HepG2 (cell line): ENCODE results near the gene POU5F1. TPM values are rescaled to one million over a fixed set of nuclear protein-coding genes. Genes with fewer than 3 reads are reported as not detected.

Source experiments
- AKNA ChIP-seq: sonication (generic); formaldehyde crosslinking; IDR thresholded peaks from 2 replicates; pipeline ENCODE4 v1.4.0; 2020; ENCODE audit warnings: missing genetic modification reagents, borderline replicate concordance
- CTCF ChIP-seq: sonication (generic); formaldehyde crosslinking; IDR thresholded peaks from 2 replicates; pipeline ENCODE4 v1.5.0; 2020; ENCODE audit warnings: mild to moderate bottlenecking, missing genetic modification reagents, moderate library complexity
- HMG20B ChIP-seq: conservative IDR thresholded peaks from 2 replicates; pipeline ENCODE4 v1.6.1; 2016; ENCODE audit warnings: missing genetic modification reagents, missing compliant biosample characterization
- HMGXB3 ChIP-seq: sonication (generic); formaldehyde crosslinking; IDR thresholded peaks from 2 replicates; pipeline ENCODE4 v1.4.0; 2020; ENCODE audit warnings: missing genetic modification reagents, borderline replicate concordance
- MED1 ChIP-seq: sonication (generic); formaldehyde crosslinking; IDR thresholded peaks from 2 replicates; pipeline ENCODE4 v1.4.0; 2020; ENCODE audit warnings: missing genetic modification reagents
- NCOR1 ChIP-seq: fragments of 200-600 bp; sonication (generic); IDR thresholded peaks from 2 replicates; pipeline ENCODE4 v1.7.0; 2017; ENCODE audit warnings: antibody characterized with exemption, low read length, borderline replicate concordance
- TAF1 ChIP-seq: sonication (generic); formaldehyde crosslinking; IDR thresholded peaks from 2 replicates; pipeline ENCODE4 v1.4.0; 2020; ENCODE audit warnings: missing genetic modification reagents
- TBX3 ChIP-seq: fragments of 450-650 bp; IDR thresholded peaks from 2 replicates; pipeline ENCODE4 v1.6.1; 2017; ENCODE audit warnings: antibody characterized with exemption, mild to moderate bottlenecking, inconsistent platforms, borderline replicate concordance
- TFAP4 ChIP-seq: sonication (generic); IDR thresholded peaks from 2 replicates; pipeline ENCODE4 v1.6.1; 2016; ENCODE audit warnings: low read depth, borderline replicate concordance
- YY1 ChIP-seq: IDR thresholded peaks from 2 replicates; pipeline ENCODE4 v1.6.1; 2011; ENCODE audit warnings: low read length, low read depth, moderate library complexity, mild to moderate bottlenecking; ENCODE audit not compliant: insufficient read depth, insufficient replicate concordance
- ZNF143 ChIP-seq: sonication (generic); formaldehyde crosslinking; IDR thresholded peaks from 2 replicates; pipeline ENCODE4 v1.4.0; 2020; ENCODE audit warnings: missing genetic modification reagents
- ZNF253 ChIP-seq: sonication (generic); formaldehyde crosslinking; IDR thresholded peaks from 2 replicates; pipeline ENCODE4 v1.8.0; 2022; ENCODE audit warnings: mild to moderate bottlenecking, missing genetic modification reagents, borderline replicate concordance
- ZNF275 ChIP-seq: sonication (generic); formaldehyde crosslinking; IDR thresholded peaks from 2 replicates; pipeline ENCODE4 v1.8.0; 2022; ENCODE audit warnings: missing genetic modification reagents, mild to moderate bottlenecking, inconsistent platforms, borderline replicate concordance
- ZNF576 ChIP-seq: sonication (generic); formaldehyde crosslinking; IDR thresholded peaks from 2 replicates; pipeline ENCODE4 v1.4.0; 2020; ENCODE audit warnings: mild to moderate bottlenecking, missing genetic modification reagents
- ZNF790 ChIP-seq: sonication (generic); formaldehyde crosslinking; IDR thresholded peaks from 2 replicates; pipeline ENCODE4 v1.8.0; 2022; ENCODE audit warnings: missing genetic modification reagents, mild to moderate bottlenecking, borderline replicate concordance
- polyA plus RNA-seq, 8 experiments: library from polyadenylated mRNA; depleted of rRNA in 3 of 8; stranded (reverse) in 7 of 8; unstranded in 1 of 8; fragments of >200 nt; fragmentation: Illumina TruSeq in 4 of 8; extraction: Trizol in 4 of 8; gene quantifications; 2 replicates each; pipeline versions ENCODE4 v1.2.1 to v1.2.3, GENCODE V29; 2011 to 2016; ENCODE audit warnings: low read depth in 4 of 8, missing spikeins in 1 of 8, mixed read lengths in 1 of 8; ENCODE audit not compliant: insufficient read depth in 1 of 8
- total RNA-seq, 5 experiments: library from RNA; depleted of rRNA; stranded (reverse); fragments of >200 nt; fragmentation: Illumina TruSeq; extraction: Trizol; gene quantifications; 2 replicates each; pipeline ENCODE4 v1.2.3, GENCODE V29; 2016; ENCODE audit warnings: low read depth in 1 of 5

The POU5F1 gene
- total and polyA plus RNA-seq, 2 of the 13 experiments (the other 11 are each of a cell fraction or from before 2014, with no cell fraction given): 2.5 to 7.2 TPM

GRCh38 chr6:31128093-31128676 lies 42.3 kb downstream of the POU5F1 start (continued):
- TF ChIP-seq ZNF275 (CRISPR knock-in tag) (no peak), ZNF253 (CRISPR knock-in tag) (no peak), TAF1 (CRISPR knock-in tag) (no peak), TBX3 (no peak), NCOR1 (no peak), HMG20B (CRISPR knock-in tag) (no peak), ZNF790 (no peak), CTCF (peak; percentile 83), ZNF576 (CRISPR knock-in tag) (no peak), YY1 (no peak), AKNA (CRISPR knock-in tag) (no peak), TFAP4 (peak; percentile 30; the same call in 1 of the 2 replicates), MED1 (CRISPR knock-in tag) (no peak), HMGXB3 (CRISPR knock-in tag) (no peak), ZNF143 (CRISPR knock-in tag) (no peak)
